IPS-18c (cell line): ENCODE measurements around the gene EIF3F.

Experiments
- H3K4me3 ChIP-seq: 2 replicates; pipeline ENCODE4 v1.7.0; 2013; ENCODE audit warnings: low read depth, mild to moderate bottlenecking, low read length, moderate library complexity; ENCODE audit not compliant: insufficient read depth
- H3K9me3 ChIP-seq: one replicate; pipeline ENCODE4 v1.6.1; 2013; ENCODE audit warnings: mild to moderate bottlenecking, low read length, moderate library complexity; ENCODE audit not compliant: control insufficient read depth, insufficient read depth

The EIF3F gene

GRCh38 chr11:7986768-7987559, at the start of gene EIF3F:
Gene EIF3F, plus strand, starts transcription at chr11:7987337. Its CDS starts 16 bp downstream, at chr11:7987353.
- Histone ChIP-seq H3K4me3 (peak within 1 kb of the TSS; percentile 81), H3K9me3 (peaks cover 2% of the 10 kb centered on the region)

DNA sequence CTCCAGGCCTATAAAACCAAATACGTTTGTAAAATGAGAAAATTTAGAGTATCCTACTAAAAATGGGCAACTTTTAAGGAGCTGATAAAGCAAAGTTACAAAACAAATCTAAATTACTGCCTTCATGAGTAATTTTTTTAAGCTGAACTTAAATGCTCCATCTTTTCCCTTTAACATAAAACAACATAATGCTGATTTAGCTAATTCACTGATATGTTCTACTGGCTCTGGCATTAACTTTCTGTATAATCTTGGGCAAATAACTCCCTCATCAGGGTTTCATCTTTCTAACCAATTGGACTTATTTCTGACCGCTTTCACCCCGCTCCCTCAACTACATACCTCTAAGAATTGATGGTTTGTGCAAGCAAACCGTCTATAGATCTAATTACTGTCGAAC, 46.0 kb upstream of the EIF3F start:
- H3K9me3 ChIP-seq, result no peaks in the 10 kb centered on the region
- no peak overlapping the region for H3K4me3 ChIP-seq

GRCh38 chr11:7941608-7942007, 45.5 kb upstream of the EIF3F start, which contains the start of gene OR10A3:
Gene OR10A3, minus strand, starts transcription at chr11:7941708. Its CDS starts 2,188 bp downstream, at chr11:7939520.
- Histone ChIP-seq H3K4me3 (no peak within 1 kb of the TSS), H3K9me3 (no peaks in the 10 kb centered on the region)

DNA sequence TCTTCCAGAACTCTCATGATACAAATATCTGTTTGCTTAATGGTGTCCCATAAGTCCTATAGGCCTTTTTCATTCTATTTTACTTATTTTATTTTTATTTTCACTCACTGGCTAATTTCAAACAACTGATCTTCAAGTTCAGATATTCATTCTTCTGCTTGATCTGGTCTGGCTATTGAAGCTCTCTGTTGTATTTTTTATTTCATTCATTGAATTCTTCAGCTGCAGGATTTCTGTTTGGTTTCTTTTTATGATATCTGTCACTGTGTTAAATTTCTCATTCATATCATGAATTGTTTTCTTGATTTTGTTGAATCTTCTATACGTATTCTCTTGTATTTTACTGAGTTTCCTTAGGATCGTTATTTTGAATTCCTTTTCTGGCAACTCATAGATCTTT, 43.0 kb upstream of the EIF3F start:
- H3K4me3 ChIP-seq, result no peak overlapping the region
- no peaks in the 10 kb centered on the region for H3K9me3 ChIP-seq

DNA sequence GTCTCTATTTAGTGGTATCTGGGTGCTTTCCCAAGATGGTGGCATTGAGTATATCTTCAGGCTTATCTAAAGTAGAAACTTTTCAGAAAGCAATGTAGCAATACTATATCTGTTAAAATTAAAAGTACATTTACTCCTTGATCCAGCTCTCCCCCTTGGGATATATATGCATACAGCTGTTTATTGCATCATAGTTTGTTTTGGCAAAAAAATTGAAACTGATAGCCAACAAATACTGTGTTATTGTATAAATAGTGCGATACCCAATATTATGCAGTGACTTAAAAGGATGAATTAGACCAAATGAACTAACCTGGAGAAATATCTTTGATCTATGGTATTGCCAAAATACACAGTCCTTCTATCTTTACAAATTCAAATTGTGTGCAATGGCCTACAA, 37.2 kb upstream of the EIF3F start:
- no peak overlapping the region for H3K4me3 ChIP-seq

GRCh38 chr11:7955191-7955590, 31.9 kb upstream of the EIF3F start:
- Histone ChIP-seq H3K9me3 (no peaks in the 10 kb centered on the region), H3K4me3 (no peak overlapping the region)

More for the DNA sequence above, 37.2 kb upstream of the EIF3F start:
- H3K9me3 ChIP-seq, result no peaks in the 10 kb centered on the region

- Histone ChIP-seq H3K4me3 (no peak overlapping the region), H3K9me3 (peaks cover 3% of the 10 kb centered on the region)
Observed at GRCh38 chr11:7964261-7964660, 22.9 kb upstream of the EIF3F start.

GRCh38 chr11:7964873-7965272, 22.3 kb upstream of the EIF3F start:
- no peak overlapping the region for H3K4me3 ChIP-seq
- H3K9me3 ChIP-seq, result peaks cover 3% of the 10 kb centered on the region

DNA sequence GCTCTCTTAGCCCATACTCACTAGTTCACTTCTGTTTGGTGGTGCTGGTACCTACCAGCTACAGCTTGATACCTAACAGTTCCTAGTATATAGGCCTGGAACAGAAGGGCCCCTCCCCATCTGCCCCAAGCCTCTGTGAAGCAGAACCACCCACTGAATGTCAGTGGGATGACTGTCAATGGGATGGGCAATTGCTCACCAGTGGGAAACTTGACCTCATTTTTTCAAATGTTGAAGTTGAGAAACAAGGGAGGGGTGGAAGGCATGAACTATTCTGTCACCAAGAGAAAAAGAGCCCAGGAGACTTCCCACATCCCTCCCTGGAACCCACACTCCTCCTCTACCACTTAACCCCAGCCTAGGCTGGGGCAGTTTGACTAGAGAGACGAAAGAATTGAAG, 21.8 kb upstream of the EIF3F start, which contains the start of gene NLRP10:
Gene NLRP10 (minus strand): TSS at position 62 of the 400 bp plus-strand sequence. CDS start 1,952 bp downstream, outside the sequence.
- Histone ChIP-seq H3K4me3 (no peak within 1 kb of the TSS), H3K9me3 (peaks cover 3% of the 10 kb centered on the region)

- peaks cover 3% of the 10 kb centered on the region for H3K9me3 ChIP-seq
- no peak overlapping the region for H3K4me3 ChIP-seq
Observed at GRCh38 chr11:7967097-7967496, 20.0 kb upstream of the EIF3F start.

DNA sequence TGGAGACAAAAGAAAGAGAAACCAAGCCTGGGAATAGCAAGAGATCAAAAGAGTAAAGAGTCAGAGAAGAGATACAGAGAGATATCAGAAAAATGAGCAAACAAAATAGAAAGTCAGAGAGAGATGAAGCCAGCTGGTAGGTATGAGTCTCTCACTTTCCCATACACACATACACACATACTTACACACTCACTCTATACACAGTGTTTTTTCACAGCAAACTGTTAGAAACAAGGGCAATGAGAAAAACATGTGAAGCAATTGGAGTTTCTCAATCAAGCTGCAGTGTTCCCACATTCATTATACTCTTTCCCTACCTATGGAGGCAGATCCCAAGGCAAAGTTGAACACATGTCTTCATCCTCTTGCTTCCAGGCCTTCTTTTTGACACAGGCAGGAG, 19.3 kb upstream of the EIF3F start:
- Histone ChIP-seq H3K4me3 (no peak overlapping the region), H3K9me3 (no peaks in the 10 kb centered on the region)

GRCh38 chr11:7968686-7969085, 18.5 kb upstream of the EIF3F start:
- Histone ChIP-seq H3K9me3 (no peaks in the 10 kb centered on the region), H3K4me3 (no peak overlapping the region)

- peak overlapping the region; percentile 24; the same call in 1 of the 2 replicates for H3K4me3 ChIP-seq
- H3K9me3 ChIP-seq, result no peaks in the 10 kb centered on the region
Observed at GRCh38 chr11:7969756-7970646, 17.1 kb upstream of the EIF3F start.

- no peak overlapping the region for H3K4me3 ChIP-seq
- H3K9me3 ChIP-seq, result no peaks in the 10 kb centered on the region
Observed at GRCh38 chr11:7971846-7972245, 15.3 kb upstream of the EIF3F start.

DNA sequence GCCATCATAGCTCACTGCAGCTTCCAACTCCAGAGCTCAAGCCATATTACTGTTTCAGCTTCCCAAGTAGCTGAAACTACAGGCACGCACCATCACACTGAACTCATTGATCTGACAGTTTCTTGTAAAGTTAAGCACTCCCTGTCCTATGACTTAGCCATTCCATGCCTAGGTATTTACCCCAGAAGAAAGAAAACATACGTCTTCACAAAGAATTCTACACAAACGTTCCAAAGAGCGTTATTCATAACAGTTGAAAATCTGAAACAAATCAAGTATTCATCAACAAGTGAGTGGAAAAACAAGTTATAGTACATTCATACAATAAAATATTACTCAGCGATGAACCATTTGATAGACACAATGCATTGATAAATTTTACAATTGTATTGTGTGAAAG, 14.1 kb upstream of the EIF3F start:
- H3K4me3 ChIP-seq, result no peak overlapping the region
- H3K9me3 ChIP-seq, result no peaks in the 10 kb centered on the region

- Histone ChIP-seq H3K9me3 (no peaks in the 10 kb centered on the region), H3K4me3 (no peak overlapping the region)
Observed at GRCh38 chr11:7974668-7975067, 12.5 kb upstream of the EIF3F start.

GRCh38 chr11:7977232-7977917, 9.8 kb upstream of the EIF3F start:
- no peaks in the 10 kb centered on the region for H3K9me3 ChIP-seq
- H3K4me3 ChIP-seq, result no peak overlapping the region
